Activated CD8-positive, alpha-beta T cell treated with anti-CD3 and anti-CD28 coated beads for 36 hours (primary cell): ENCODE results near the gene CYP1B1. TPM values are rescaled to one million over a fixed set of nuclear protein-coding genes. Genes with fewer than 3 reads are reported as not detected.

Source experiments
- ATAC-seq: fragments of 200-7000 bp; cut with Tn5 transposase; one replicate; pipeline ENCODE4 v1.10.0; 2021; ENCODE audit warnings: mild to moderate bottlenecking, moderate library complexity
- CTCF ChIA-PET: fragments of 350-600 bp; sonication (Branson Sonifier 250); formaldehyde crosslinking; loops from one replicate; lab custom pipeline; 2021; ENCODE audit warnings: antibody characterized with exemption; lab: Charles Lee
- POLR2A ChIA-PET: fragments of 350-600 bp; sonication (Branson Sonifier 250); formaldehyde crosslinking; loops from one replicate; lab custom pipeline; 2021; ENCODE audit warnings: antibody characterized with exemption; lab: Charles Lee
- DNase-seq: peaks from one replicate; pipeline ENCODE4 v3.0.0-alpha.2; 2020
- H3K27ac Mint-ChIP-seq: one replicate; pipeline ENCODE4 v1.8.0; 2021; ENCODE audit warnings: mild to moderate bottlenecking, mixed read lengths
- H3K27me3 Mint-ChIP-seq: one replicate; pipeline ENCODE4 v1.8.0; 2021; ENCODE audit warnings: mixed read lengths
- H3K36me3 Mint-ChIP-seq: one replicate; pipeline ENCODE4 v1.8.0; 2021; ENCODE audit warnings: low read depth, mixed read lengths
- H3K4me1 Mint-ChIP-seq: one replicate; pipeline ENCODE4 v1.8.0; 2021; ENCODE audit warnings: low read depth, mixed read lengths
- H3K4me3 Mint-ChIP-seq: one replicate; pipeline ENCODE4 v1.8.0; 2021; ENCODE audit warnings: mild to moderate bottlenecking, moderate library complexity, mixed read lengths
- H3K9me3 Mint-ChIP-seq: one replicate; pipeline ENCODE4 v1.8.0; 2021; ENCODE audit warnings: mixed read lengths
- intact Hi-C: fragments of 100-400 bp; cut with micrococcal nuclease; formaldehyde crosslinking; loops from one replicate; pipeline ENCODE4 v1.10.0; 2022
- total RNA-seq, 2 experiments: library from RNA; stranded (reverse); gene quantifications; one replicate each; pipeline ENCODE4 v1.2.3, GENCODE V29; 2021
- TF ChIP-seq, protein P1 (sequence below): fragments of 200-600 bp; IDR thresholded peaks from one replicate; pipeline ENCODE4 v1.8.0; 2022; ENCODE audit warnings: antibody characterized with exemption, mild to moderate bottlenecking

Gene CYP1B1
- total RNA-seq, 2 experiments from 2014 or later, result 2.2 to 3.6 TPM

GRCh38 chr2:38080346-38080745 lies 4.4 kb upstream of the CYP1B1 start:
- ChIA-PET CTCF (no interaction called here), POLR2A (no interaction called here)
- no peak overlapping the region for H3K27ac Mint-ChIP-seq
- intact Hi-C loops, result loop anchor here (1.0 kb wide), 1 partner anchor 24 kb away; no protein-coding TSS in a partner anchor
- H3K27me3 Mint-ChIP-seq, result peaks cover 38% of the 10 kb centered on the region
- TF ChIP-seq, protein P1, sequence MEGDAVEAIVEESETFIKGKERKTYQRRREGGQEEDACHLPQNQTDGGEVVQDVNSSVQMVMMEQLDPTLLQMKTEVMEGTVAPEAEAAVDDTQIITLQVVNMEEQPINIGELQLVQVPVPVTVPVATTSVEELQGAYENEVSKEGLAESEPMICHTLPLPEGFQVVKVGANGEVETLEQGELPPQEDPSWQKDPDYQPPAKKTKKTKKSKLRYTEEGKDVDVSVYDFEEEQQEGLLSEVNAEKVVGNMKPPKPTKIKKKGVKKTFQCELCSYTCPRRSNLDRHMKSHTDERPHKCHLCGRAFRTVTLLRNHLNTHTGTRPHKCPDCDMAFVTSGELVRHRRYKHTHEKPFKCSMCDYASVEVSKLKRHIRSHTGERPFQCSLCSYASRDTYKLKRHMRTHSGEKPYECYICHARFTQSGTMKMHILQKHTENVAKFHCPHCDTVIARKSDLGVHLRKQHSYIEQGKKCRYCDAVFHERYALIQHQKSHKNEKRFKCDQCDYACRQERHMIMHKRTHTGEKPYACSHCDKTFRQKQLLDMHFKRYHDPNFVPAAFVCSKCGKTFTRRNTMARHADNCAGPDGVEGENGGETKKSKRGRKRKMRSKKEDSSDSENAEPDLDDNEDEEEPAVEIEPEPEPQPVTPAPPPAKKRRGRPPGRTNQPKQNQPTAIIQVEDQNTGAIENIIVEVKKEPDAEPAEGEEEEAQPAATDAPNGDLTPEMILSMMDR, result no peak
- DNase-seq (no peak), ATAC-seq (no peak)
- no peak overlapping the region for H3K4me3 Mint-ChIP-seq
- H3K9me3 Mint-ChIP-seq, result no peaks in the 10 kb centered on the region
- peaks cover 3% of the 10 kb centered on the region for H3K36me3 Mint-ChIP-seq
- peaks cover 14% of the 10 kb centered on the region for H3K4me1 Mint-ChIP-seq

GRCh38 chr2:38079116-38080052 lies 3.4 kb upstream of the CYP1B1 start:
- DNase-seq, result no peak
- Mint-ChIP-seq H3K27me3 (peaks cover 37% of the 10 kb centered on the region), H3K9me3 (no peaks in the 10 kb centered on the region), H3K4me1 (peaks cover 14% of the 10 kb centered on the region), H3K4me3 (no peak overlapping the region), H3K27ac (no peak overlapping the region), H3K36me3 (peaks cover 3% of the 10 kb centered on the region)
- intact Hi-C loops, result loop anchor here (1.0 kb wide), 1 partner anchor 23 kb away; no protein-coding TSS in a partner anchor
- no peak for ATAC-seq
- TF ChIP-seq, protein P1, result no peak
- POLR2A ChIA-PET, result no interaction called here
- CTCF ChIA-PET, result interaction anchor here (0.7 kb wide), 1 partner anchor 27 kb away, joined by 3 read pairs; no protein-coding TSS in a partner anchor

DNA sequence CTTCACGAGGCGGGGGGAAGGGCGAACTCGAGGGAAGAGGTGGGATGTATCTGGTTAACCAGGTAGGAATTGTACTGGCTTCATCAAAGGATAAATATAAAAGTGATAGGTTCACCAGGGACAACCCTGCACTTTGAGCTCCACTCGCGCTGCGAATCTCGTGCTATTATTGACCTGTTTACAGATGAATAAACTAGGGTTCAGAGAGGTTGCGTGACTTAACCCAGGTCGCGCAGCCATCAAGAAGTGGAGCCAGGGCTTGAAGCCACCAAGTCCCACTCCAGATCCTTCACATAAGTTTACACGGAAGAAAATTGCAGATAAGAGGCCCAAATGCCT lies 1.4 kb upstream of the CYP1B1 start:
- Mint-ChIP-seq H3K9me3 (no peaks in the 10 kb centered on the region), H3K36me3 (peaks cover 3% of the 10 kb centered on the region), H3K27me3 (peaks cover 54% of the 10 kb centered on the region), H3K27ac (peak overlapping the region; percentile 66), H3K4me1 (peaks cover 21% of the 10 kb centered on the region), H3K4me3 (peak overlapping the region; percentile 58)
- TF ChIP-seq, protein P1, result no peak
- no peak for DNase-seq
- ChIA-PET POLR2A (interaction anchor here (1.1 to 1.3 kb wide), 4 partner anchors 15 to 47 kb away, joined by 3 to 6 read pairs (median 4); no protein-coding TSS in a partner anchor), CTCF (interaction anchor here (1.0 to 1.9 kb wide), 13 partner anchors 14 to 203 kb away, joined by 3 to 10 read pairs (median 4); no protein-coding TSS in a partner anchor)
- ATAC-seq, result no peak
- intact Hi-C loops, result no loop called here

GRCh38 chr2:38076710-38077430 lies 919 bp upstream of the CYP1B1 start:
- ChIA-PET POLR2A (interaction anchor here (0.6 to 1.8 kb wide), 8 partner anchors 11 to 486 kb away, joined by 3 to 6 read pairs (median 3); no protein-coding TSS in a partner anchor), CTCF (interaction anchor here (0.7 to 1.9 kb wide), 20 partner anchors 21 to 656 kb away, joined by 3 to 10 read pairs (median 4); no protein-coding TSS in a partner anchor)
- Mint-ChIP-seq H3K27me3 (peaks cover 55% of the 10 kb centered on the region), H3K27ac (peak overlapping the region; percentile 78), H3K9me3 (no peaks in the 10 kb centered on the region), H3K4me1 (peaks cover 21% of the 10 kb centered on the region), H3K36me3 (peaks cover 3% of the 10 kb centered on the region), H3K4me3 (peak overlapping the region; percentile 74)
- intact Hi-C loops, result no loop called here
- TF ChIP-seq, protein P1, result peak; percentile 38
- ATAC-seq, result peak; percentile 80
- peak; percentile 86 for DNase-seq
